GM19463 (cell line): ENCODE data around the gene SLC5A2.
A peak's percentile ranks its signal among the peaks of the same experiment; 100 is the strongest.
"Not testable (repeated sequence)": the region's sequence is repeated elsewhere in the genome, so short reads cannot be mapped to it uniquely, and the experiment has no call there.

Source experiments
- ATAC-seq: cut with Tn5 transposase; IDR thresholded peaks from one replicate; pipeline ENCODE4 v1.9.1; 2021; ENCODE audit warnings: mild to moderate bottlenecking, moderate library complexity; ENCODE audit not compliant: unreplicated experiment

Gene SLC5A2

GRCh38 chr16:31483081-31483480 is at the start of gene SLC5A2:
TSS of gene SLC5A2 (plus strand) at chr16:31483123. CDS start at chr16:31483137, 14 bp downstream.
- ATAC-seq = no peak

GRCh38 chr16:31435341-31436220 is 47.3 kb upstream of the SLC5A2 start:
- ATAC-seq = no peak

GRCh38 chr16:31436221-31437045 is 46.5 kb upstream of the SLC5A2 start:
- no peak for ATAC-seq

- no peak for ATAC-seq
Measured at GRCh38 chr16:31438414-31438813, 44.5 kb upstream of the SLC5A2 start.

GRCh38 chr16:31439023-31439422 is 43.9 kb upstream of the SLC5A2 start:
- ATAC-seq = not testable (repeated sequence)

GRCh38 chr16:31439519-31439918 is 43.4 kb upstream of the SLC5A2 start:
- ATAC-seq = no peak

GRCh38 chr16:31440516-31441184 is 42.3 kb upstream of the SLC5A2 start:
- ATAC-seq = no peak

- no peak for ATAC-seq
Measured at GRCh38 chr16:31441956-31442355, 41.0 kb upstream of the SLC5A2 start.

- ATAC-seq = not testable (repeated sequence)
Measured at GRCh38 chr16:31445931-31446330, 37.0 kb upstream of the SLC5A2 start.

- no peak for ATAC-seq
Measured at GRCh38 chr16:31451201-31451600, 31.7 kb upstream of the SLC5A2 start.

GRCh38 chr16:31451681-31452351 is 31.1 kb upstream of the SLC5A2 start:
- peak; percentile 68 for ATAC-seq

- no peak for ATAC-seq
Measured at GRCh38 chr16:31452631-31453106, 30.3 kb upstream of the SLC5A2 start.

GRCh38 chr16:31453255-31454204 is 29.4 kb upstream of the SLC5A2 start:
- no peak for ATAC-seq

GRCh38 chr16:31455601-31456314 is 27.2 kb upstream of the SLC5A2 start:
- ATAC-seq = no peak

GRCh38 chr16:31456988-31457360 is 25.9 kb upstream of the SLC5A2 start:
- no peak for ATAC-seq

GRCh38 chr16:31458073-31458843 is 24.7 kb upstream of the SLC5A2 start:
- ATAC-seq = no peak

- ATAC-seq = peak; percentile 68
Measured at GRCh38 chr16:31458844-31459686, 23.9 kb upstream of the SLC5A2 start, which contains the start of gene ARMC5. TSS of gene ARMC5 (plus strand) at chr16:31459501. CDS start at chr16:31459525, 24 bp downstream.
